EL (cell line): ENCODE results near the gene SDC1.

Experiments used
- DNase-seq: peaks from one replicate; pipeline ENCODE4 v3.0.0-alpha.2; 2016

The SDC1 gene

GRCh38 chr2:20182241-20182931 lies 42.5 kb downstream of the SDC1 start:
- peak; percentile 80 for DNase-seq

DNA sequence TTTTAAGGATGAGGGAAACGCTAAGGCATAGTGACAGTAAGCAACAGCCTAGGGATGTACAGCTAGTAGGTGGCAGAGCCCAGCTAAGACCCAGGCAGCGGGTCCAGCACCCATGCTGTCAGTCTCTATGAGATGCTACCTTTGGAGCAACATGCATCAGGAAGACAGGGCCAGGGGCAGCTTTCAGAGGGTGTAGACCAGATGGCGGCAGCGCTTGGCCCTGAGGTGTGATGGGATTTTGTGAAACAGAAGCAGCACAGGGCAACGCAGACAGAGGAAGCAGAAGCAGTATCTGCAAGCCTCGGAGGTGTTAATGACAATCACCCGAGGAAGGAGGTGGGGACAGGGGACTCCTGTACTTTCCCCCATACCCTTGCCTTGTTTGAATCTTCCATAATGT lies 43.2 kb downstream of the SDC1 start:
- no peak for DNase-seq

- no peak for DNase-seq
Measured at GRCh38 chr2:20180676-20181648, 44.0 kb downstream of the SDC1 start.

- no peak for DNase-seq
Measured at GRCh38 chr2:20179755-20180594, 45.0 kb downstream of the SDC1 start.

DNA sequence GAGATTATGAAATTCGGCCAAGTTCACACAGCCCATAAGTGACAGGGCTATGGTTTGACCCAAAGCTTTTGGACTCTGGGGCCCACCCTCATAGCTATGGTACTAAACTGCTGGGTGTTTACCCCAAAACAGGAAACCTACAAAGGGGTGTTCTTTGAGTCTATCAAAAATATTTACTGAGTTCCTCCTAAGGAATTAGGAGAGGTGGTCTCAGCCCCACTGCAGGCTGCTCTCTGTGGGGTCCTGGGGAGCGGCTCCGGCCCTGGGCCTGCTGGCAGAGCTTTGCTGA lies 45.5 kb downstream of the SDC1 start:
- DNase-seq = no peak

- DNase-seq = no peak
Measured at GRCh38 chr2:20178666-20179465, 46.1 kb downstream of the SDC1 start.

- no peak for DNase-seq
Measured at GRCh38 chr2:20178249-20178607, 46.7 kb downstream of the SDC1 start.

- DNase-seq = no peak
Measured at GRCh38 chr2:20177556-20178248, 47.2 kb downstream of the SDC1 start.

DNA sequence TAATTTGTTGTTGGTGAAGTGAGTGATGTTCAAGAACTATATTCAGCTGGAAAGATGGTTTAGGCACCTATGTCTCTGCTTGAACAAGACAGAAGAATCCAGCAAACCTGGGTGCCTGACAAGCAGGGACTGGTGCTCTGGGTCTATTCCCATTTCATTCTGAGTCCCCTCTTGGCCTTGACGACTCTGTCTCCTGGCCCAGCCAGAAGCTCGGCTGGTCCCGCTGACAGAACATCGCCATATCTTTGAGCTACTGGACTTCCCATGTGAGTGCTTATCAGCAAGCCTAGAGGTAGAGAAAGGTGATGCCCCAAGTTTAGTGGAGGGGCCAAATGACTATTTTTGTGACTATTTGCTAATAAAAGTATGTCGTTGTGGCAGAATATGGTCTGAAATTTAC lies 48.2 kb downstream of the SDC1 start:
- no peak for DNase-seq

- DNase-seq = no peak
Measured at GRCh38 chr2:20175931-20176330, 49.0 kb downstream of the SDC1 start.

- DNase-seq = no peak
Measured at GRCh38 chr2:20175267-20175666, 49.7 kb downstream of the SDC1 start.

DNA sequence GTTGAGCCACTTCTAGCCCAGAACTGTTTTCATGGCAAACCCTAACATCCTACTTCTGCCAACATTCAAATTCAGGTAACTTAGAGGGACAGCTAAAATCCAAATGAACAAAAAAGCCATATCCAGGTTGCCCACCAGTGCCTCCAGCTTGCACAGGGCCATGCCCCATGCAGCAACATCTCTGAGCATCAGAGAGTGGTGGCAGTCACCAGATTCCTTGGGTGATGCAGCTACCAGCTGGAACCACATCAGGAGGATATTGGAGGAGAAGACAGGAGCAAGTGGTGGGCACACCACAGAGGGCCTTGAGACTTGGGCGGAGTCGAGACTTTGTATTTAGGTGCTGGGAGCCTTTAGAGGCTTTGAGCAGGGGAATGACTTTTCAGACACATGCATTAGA lies 50.5 kb downstream of the SDC1 start:
- no peak for DNase-seq

GRCh38 chr2:20173496-20174402 lies 51.2 kb downstream of the SDC1 start:
- DNase-seq = no peak

DNA sequence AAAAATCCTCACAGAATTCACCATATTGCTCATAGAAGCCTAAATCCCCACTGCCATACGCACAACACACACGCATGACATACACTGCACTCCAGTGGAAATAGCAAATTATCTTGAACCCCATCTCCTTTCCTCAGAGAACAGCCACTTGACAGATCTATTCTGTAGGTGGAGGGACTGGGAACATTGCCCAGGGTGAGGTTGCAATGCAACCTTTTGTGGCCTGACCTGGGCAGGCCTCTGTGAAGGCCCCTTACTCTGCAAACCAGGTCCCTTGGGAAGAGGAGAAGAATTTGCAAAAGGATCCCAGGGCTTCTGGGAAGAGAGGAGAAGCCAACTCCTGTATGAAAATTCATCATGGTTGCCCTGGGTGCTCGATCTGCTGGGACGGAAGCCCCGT lies 51.9 kb downstream of the SDC1 start:
- no peak for DNase-seq

DNA sequence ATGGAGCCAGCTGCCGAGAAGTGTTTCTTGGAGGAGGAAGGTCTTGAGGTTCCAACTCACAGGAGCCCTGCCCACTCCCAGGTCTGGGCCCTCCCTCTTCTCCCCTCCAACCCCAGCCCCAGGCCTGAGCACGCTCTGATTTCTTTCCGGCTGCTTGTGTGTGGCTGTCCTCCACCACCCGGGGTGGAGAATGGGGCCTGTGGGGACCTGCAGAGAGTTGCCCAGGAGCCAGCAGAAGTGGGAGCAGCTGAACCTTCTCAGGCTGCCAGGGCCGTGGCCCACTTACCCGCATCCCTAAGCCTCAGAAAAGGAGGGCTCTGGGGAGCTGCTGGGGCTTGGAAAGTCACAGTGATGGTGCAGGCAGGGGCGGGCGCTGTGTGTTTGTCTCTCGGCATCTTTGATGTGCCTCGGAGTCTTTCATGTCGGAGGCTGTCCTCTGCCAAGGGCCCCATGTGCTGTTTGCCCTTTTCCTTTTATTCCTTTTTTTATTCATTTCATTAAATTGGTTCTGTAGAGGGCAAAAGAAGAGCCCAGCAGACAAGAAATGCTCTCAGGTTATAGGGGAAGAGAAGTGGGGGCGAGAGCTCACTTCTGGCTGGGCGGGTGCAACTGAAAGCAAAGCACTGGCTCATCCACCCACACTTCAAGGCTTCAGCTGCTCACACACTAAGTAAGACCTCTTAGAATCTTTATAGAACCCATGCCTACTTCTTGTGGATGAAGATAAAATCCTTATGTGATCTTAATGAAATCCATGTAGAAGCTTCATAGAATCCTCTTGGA lies 52.5 kb downstream of the SDC1 start:
- no peak for DNase-seq

DNA sequence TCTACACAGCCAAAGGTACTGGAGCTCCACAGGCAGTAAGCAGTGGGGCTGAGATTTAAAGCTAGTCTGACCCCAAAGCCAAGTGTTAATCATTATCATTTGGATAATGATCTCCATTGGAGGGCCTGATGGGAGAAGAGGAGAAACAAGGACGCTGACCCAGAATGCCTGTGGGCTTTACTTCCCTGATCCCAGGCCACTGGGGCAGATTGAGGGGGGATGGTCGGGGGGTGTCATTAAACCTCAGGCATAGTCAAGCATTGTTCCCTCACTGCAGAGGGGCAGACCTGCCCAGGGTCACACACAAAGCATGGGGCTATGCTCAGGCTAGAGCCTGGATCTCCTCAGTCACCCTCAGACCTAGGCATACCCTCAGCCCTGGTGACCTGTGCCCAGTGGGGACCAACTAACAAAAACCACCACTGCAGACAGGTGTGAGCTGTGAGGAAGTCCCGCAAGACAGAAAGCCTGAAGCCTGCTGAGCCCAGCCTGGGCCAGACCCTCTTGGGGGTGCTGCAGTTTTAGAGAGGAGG lies 53.4 kb downstream of the SDC1 start:
- DNase-seq = no peak

GRCh38 chr2:20170704-20171250 lies 54.2 kb downstream of the SDC1 start:
- no peak for DNase-seq

GRCh38 chr2:20169796-20170703 lies 54.9 kb downstream of the SDC1 start:
- no peak for DNase-seq
